GM20000 (cell line): Measurements from ENCODE around the gene SULT2A1.
"Not testable (repeated sequence)": the region's sequence is repeated elsewhere in the genome, so short reads cannot be mapped to it uniquely, and the experiment has no call there.

Experiments used
- DNase-seq: peaks from one replicate; pipeline ENCODE4 v3.0.0; 2012; ENCODE audit warnings: low spot score
- TF ChIP-seq, protein P1 (sequence below): IDR thresholded peaks from 2 replicates; pipeline ENCODE4 v1.5.1; 2012; ENCODE audit warnings: mild to moderate bottlenecking, control low read depth; ENCODE audit errors: extremely low read depth, missing control alignments

Gene SULT2A1

DNA sequence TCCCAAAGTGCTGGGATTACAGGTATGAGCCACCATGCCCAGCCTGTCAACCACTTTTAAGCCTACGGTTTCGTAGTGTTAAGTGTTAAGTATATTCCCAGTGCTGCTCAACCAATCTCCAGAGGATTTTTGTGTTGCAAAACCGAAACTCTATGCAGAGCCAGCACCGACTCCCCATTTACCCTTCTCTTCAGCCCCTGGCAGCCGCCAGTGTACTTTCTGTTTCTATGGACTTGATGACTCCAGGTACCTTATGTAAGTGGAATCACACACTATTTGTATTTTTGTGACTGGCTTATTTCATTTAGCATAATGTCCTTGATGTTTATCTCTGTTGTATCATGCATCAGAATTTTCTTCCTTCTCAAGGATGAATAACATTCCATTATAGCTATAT is 1.1 kb downstream of the SULT2A1 start:
- no peak for DNase-seq
- TF ChIP-seq, protein P1, sequence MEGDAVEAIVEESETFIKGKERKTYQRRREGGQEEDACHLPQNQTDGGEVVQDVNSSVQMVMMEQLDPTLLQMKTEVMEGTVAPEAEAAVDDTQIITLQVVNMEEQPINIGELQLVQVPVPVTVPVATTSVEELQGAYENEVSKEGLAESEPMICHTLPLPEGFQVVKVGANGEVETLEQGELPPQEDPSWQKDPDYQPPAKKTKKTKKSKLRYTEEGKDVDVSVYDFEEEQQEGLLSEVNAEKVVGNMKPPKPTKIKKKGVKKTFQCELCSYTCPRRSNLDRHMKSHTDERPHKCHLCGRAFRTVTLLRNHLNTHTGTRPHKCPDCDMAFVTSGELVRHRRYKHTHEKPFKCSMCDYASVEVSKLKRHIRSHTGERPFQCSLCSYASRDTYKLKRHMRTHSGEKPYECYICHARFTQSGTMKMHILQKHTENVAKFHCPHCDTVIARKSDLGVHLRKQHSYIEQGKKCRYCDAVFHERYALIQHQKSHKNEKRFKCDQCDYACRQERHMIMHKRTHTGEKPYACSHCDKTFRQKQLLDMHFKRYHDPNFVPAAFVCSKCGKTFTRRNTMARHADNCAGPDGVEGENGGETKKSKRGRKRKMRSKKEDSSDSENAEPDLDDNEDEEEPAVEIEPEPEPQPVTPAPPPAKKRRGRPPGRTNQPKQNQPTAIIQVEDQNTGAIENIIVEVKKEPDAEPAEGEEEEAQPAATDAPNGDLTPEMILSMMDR: no peak

DNA sequence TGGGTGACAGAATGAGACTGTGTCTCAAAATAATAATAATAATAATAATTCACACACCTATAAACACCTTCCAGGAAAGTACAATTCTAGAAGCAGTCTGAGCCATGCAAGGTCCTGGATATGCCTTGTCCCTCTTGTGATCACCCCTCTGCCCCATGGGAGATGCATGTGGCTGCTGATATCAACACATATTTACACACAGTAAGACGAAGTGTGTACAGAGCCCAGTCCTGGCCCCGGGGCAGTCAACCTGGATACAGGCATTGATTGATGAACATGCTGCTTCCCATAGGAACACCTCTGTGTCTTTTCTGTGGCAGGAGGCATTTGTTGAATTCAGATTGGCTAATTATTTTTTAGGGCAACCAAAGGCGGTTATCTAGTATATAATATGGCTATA is 3.2 kb downstream of the SULT2A1 start:
- TF ChIP-seq, protein P1: no peak
- DNase-seq: no peak

DNA sequence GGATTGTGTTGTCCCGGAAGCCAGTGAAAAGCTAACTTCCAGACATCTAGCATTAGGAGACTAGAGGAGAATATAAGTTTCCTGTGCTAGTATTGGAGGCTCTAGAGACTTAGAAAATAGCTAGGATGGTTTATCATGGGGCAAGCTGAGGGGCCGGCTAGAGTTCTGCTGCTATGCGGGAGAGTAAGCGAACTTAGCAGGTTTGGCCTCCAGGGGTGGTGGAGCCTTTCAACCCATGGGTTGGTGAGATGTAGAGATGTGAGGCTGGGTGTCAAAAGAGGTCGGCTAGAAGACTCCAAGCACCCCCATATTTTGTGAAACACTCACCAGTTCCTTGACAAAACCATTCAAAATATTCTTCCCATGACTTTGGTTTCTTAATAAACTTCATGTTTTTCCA is 4.4 kb downstream of the SULT2A1 start:
- TF ChIP-seq, protein P1: no peak
- no peak for DNase-seq

GRCh38 chr19:47879385-47879784 is 6.7 kb downstream of the SULT2A1 start:
- DNase-seq: not testable (repeated sequence)

- TF ChIP-seq, protein P1: no peak
- no peak for DNase-seq
Observed at GRCh38 chr19:47878906-47879305, 7.2 kb downstream of the SULT2A1 start.

DNA sequence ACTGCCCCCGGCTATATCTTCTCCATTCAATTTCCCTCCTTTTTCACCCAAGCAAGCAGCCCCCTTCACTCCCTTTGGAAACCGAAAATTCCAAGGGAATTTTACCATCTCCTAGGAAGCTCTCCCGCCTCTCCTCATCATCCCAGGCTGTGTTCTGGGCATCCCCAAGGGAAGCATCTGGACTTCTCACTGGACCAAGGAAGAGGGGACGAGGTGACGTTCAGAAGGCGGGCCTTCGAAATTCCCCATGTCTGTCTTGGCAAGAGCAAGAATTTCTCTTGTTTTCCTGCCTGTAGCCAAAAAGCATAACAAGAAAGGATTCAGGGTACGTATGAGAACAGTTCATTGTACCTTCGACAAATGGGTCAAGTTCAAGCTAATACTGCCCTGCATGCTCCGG is 20.9 kb downstream of the SULT2A1 start:
- DNase-seq: no peak
- TF ChIP-seq, protein P1: no peak

- peak; percentile 91 for DNase-seq
- TF ChIP-seq, protein P1: peak; percentile 93
Observed at GRCh38 chr19:47863514-47863936, 22.6 kb downstream of the SULT2A1 start.

DNA sequence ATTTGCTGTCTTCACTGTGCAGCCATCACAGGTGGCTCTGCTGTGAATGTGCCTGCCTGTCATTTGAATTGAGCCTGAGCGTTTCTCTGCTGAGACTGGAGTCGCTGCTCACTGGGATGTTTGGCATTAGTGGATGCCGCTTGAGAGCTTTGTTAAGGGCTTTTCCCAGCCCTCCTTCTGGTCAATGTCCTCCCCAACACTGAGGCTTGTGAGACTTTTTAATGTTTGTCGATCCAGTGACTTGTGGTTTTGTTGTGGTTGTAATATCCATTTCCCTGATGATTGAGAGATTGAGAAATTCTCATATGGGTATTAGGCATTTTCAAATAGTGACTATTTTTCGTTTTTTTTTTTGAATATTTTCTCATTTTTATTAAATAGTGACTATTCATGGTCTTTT is 24.5 kb downstream of the SULT2A1 start:
- no peak for DNase-seq

More for the DNA sequence above, 24.5 kb downstream of the SULT2A1 start:
- TF ChIP-seq, protein P1: no peak
